Measurements from ENCODE around the gene PLSCR1.
A peak's percentile ranks its signal among the peaks of the same experiment; 100 is the strongest.
"Not testable (repeated sequence)": the region's sequence is repeated elsewhere in the genome, so short reads cannot be mapped to it uniquely, and the experiment has no call there.

PLSCR1 gene

DNA sequence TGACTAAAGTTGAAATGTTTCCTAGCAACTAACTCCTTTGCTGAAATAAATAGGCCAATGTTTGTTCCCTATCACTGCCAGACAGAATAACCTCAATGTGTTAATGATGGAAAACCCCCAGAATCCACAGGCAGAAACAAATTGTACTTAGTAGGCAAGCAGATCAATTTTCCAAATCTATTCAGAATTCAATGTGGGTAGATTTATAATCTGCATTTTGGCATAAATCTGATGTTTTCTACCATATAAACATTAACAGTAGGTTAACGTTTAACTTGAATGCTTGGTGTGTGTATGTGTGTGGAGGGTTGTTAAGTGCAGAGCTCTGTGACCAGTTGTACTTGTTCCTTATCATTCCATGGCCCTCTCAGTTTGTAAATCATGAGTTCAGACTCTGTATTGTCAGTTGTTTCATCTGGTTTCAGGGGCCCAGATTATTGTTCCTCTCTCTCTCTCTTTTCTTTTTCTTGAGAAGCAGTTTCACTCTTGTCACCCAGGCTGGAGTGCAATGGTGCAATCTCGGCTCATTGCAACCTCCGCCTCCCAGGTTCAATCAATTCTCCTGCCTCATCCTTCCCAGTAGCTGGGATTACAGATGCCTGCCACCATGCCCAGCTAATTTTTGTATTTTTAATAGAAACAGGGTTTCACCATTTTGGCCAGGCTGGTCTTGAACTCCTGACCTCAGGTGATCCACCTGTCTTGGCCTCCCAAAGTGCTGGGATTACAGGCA, 32.8 kb downstream of the PLSCR1 start:
- no peak for DNase-seq

DNA sequence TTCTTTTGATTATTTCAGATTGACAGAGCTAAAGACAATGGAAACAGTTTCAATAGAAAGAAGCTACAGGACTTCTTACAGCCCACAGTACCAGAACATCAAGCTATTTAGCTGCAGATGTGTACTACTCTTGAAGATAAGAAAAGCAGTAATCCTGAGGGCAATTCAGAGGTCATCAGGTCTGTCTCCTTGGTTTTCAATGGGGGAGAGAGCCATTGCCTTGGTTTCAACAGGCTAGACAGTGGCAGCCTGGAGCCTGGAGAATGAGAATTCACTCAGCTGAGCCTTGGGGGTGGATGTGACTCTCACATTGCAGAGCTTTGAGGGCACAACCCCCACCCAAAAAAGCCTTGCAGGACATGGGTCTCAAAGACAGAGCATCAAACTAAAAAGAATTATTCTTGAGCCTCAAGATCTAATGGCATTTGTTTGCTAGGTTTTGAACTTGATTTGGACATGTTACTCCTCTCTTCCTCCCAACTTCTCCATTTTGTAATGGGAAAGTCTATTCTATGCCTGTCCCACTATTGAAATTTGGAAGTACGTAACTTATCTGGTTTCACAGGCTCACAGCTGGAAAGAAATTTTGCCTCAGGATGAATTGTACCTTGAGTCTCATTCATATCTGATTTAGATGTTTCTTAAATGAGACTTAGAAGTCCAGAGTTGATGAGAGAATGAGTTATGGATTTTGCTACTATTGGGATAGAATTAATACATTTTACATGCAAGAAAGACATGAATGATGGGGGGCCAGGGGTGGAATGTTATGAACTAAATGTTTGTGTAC, 36.9 kb downstream of the PLSCR1 start:
- no peak for DNase-seq

- no peak for DNase-seq
Measured at GRCh38 chr3:146505516-146505915, 38.9 kb downstream of the PLSCR1 start.

- no peak for DNase-seq
Measured at GRCh38 chr3:146504498-146505197, 39.8 kb downstream of the PLSCR1 start.

GRCh38 chr3:146503461-146504202, 40.8 kb downstream of the PLSCR1 start:
- DNase-seq = peak in 1 of 2 experiments; percentile 31

- no peak for DNase-seq
Measured at GRCh38 chr3:146502887-146503460, 41.4 kb downstream of the PLSCR1 start.

GRCh38 chr3:146501752-146502151, 42.7 kb downstream of the PLSCR1 start:
- no peak for DNase-seq

GRCh38 chr3:146499701-146500100, 44.7 kb downstream of the PLSCR1 start:
- no peak for DNase-seq

DNA sequence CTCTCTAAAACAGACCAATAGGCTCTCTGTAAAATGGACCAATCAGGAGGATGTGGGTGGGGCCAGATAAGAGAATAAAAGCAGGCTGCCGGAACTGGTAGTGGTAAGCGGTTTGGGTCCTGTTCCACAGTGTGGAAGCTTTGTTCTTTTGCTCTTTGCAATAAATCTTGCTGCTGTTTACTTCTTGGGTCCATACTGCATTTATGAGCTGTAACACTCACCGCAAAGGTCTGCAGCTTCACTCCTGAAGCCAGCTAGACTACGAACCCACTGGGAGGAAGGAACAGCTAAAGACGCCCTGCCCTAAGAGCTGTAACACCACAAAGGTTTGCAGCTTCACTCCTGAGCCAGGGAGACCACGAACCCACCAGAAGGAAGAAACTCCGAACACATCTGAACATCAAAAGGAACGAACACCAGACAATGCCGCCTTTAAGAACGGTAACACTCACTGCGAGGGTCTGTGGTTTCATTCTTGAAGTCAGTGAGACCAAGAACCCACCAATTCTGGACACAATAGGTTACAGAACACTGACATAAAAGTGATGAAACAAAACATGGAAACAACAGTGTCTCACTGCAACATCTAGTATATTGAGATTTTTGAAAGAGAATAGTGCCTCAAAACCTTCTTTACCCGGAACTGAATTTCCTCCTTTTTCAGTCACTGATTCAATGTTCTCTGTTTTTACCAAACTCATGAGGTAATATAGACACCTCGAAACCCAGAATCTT, 46.2 kb downstream of the PLSCR1 start:
- DNase-seq = peak; percentile 49 to 59

DNA sequence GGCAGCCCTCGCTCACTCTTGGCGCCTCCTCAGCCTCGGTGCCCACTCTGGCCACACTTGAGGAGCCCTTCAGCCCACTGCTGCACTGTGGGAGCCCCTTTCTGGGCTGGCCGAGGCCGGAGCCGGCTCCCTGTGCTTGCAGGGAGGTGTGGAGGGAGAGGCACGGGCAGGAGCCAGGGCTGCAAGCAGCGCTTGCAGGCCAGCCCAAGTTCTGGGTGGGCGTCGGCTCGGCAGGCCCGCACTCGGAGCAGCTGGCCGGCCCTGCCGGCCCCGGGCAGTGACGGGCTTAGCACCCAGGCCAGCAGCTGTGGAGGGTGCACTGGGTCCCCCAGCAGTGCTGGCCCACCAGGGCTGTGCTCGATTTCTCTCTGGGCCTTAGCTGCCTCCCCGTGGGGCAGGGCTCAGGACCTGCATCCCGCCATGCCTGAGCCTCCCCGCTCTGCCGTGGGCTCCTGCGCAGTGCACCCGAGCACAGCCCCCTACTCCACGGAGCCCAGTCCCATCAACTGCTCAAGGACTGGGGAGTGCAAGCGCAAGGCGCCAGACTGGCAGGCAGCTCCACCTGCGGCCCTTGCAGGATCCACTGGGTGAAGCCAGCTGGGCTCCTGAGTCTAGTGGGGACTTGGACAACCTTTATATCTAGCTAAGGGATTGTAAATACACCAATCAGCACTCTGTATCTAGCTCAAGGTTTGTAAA, 47.1 kb downstream of the PLSCR1 start:
- DNase-seq = not testable (repeated sequence)

DNA sequence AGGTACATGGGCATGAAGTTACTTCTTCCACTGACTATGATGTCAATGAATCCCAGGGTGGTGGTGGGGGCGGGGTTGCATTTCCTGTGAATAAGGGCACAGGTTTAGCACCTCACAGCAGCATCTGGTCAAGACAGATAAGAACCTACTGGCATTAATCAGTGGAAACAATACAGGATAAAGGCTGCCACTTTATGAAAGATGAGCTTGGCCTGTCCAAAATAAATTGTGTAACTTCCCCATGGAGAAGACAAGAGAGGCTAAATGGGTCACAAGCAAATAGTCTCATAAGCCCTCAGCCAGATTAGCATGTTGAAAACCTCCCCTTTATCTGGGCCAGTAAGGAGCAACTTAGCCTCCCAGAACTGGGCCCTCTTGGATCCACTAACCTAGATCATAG, 47.7 kb downstream of the PLSCR1 start:
- no peak for DNase-seq

GRCh38 chr3:146496251-146496650, 48.2 kb downstream of the PLSCR1 start:
- no peak for DNase-seq

- DNase-seq = no peak
Measured at GRCh38 chr3:146493761-146494160, 50.6 kb downstream of the PLSCR1 start.

DNA sequence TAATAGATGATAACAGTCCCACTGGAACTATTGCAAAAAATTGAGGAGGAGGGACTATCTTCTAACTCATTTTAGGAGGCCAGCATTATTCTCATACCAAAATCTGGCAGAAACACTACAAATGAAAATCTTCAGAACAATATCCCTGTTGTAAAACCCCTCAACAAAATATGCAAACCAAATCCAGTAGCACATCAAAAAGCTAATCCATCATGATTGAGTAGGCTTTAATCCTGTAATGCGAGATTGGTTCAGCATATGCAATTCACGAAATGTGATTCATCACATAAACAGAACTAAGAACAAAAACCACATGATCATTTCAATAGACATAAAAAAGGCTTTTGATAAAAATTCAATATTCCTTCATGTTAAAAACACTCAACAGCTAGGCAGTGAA, 51.2 kb downstream of the PLSCR1 start:
- DNase-seq = no peak

DNA sequence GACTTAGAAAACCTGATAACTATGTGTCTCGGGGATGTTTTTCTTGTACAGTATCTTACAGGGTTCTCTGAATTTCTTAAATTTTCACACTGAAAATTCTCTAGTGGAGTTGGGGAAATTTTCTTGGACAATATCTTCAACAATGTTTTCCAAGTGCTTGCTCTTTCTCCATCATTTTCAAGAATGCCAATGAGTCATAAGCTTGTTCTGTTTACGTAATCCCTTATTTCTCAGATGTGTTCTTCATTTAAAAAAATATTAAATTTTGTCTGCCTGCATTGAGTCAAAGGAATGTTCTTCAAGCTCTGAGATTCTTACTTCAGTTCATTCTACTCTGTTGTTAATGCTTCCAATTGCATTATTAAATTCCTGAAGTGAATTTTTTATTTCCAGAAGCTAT, 53.1 kb downstream of the PLSCR1 start:
- DNase-seq = no peak

- DNase-seq = no peak
Measured at GRCh38 chr3:146485297-146485696, 59.1 kb downstream of the PLSCR1 start.

DNA sequence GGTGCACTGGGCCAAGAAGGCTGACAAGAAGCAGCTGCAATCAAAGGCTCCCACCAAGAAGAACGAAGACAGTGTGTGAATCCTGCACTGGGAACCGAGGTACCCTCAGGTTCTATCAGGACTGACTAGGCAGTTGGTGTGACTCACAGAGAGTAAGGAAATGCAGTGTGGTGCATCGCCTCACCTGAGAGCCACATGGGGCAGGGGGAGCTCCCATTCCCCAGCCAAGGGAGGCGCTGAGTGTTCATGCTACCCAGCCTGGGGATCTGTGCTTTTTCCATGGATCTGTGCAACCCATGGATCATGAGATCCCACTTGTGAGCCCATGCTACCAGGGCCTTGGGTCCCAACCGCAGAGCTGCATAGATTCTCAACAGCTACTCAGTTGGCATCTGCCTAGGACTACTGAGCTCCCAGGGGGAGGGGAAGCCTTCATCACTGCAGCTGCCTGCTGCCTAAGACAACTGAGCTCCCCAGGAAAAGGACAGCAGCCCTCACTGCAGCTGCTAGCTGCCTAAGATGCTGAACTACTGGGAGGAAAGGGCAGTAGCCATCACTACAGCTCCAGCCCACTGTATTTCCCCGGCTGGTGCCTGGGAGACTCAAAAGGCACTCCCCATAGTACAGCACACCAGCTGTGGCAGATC, 68.2 kb downstream of the PLSCR1 start:
- no peak for DNase-seq

DNA sequence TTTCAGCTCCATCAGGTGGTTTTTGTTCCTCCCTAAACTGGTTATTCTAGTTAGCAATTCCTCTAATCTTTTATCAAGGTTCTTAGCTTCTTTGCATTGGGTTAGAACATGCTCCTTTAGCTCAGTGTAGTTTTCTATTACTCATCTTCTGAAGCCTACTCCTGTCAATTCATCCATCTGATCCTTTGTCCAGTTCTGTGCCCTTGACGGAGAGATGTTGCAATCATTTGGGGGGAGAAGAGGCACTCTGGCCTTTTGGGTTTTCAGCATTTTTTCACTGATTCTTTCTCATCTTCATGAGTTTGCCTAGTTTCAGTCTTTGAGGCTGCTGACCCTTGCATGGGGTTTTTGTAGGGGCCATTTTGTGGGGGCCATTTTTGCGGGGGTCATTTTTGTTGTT, 69.4 kb downstream of the PLSCR1 start:
- not testable (repeated sequence) for DNase-seq

DNA sequence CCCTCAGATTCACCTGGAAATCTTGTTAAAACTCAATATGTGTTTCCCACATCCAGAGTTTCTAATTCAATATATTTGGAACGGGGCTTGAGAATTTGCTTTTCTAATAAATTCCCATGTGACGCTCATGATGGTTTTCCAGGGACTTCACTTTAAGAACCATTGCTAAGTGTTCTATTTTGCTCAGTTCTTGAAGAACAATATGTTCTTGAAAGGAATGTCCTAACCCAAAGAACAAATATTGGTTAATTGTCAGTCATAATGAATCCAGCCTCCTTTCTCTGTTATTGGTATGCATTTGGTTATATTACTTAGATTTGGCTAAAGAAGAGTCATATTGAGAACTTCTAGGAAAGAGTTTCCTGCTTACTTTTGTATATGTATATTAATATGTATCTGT, 70.7 kb downstream of the PLSCR1 start:
- DNase-seq = no peak

DNA sequence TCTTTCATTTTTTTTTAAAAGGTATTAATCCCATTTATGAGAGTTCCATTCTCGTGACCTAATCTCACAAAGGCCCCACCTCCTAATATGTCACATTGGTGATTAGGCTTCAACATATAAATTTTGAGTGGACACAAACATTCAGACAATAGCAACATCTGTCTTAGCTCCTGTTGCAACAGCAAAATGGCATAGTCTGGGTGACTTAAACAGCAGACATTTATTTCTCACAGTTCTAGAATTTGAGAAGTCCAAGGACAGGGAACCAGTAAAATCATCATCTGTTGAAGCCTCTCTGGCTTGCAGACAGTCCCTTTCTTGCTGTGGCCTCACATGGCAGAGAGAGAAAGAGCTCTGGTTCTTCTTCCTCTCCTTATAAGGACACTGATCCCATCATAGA, 71.8 kb downstream of the PLSCR1 start:
- DNase-seq = no peak

GRCh38 chr3:146471012-146471411, 73.4 kb downstream of the PLSCR1 start:
- no peak for DNase-seq

All from activated T-cell treated with anti-CD3 and anti-CD28 coated beads, Interleukin-2, amount 50 U/mL, for 48 hours (primary cell).